ENCODE results near the gene ZNF383.
A peak's percentile ranks its signal among the peaks of the same experiment; 100 is the strongest.

ZNF383 gene

GRCh38 chr19:37218592-37218935 lies 550 bp downstream of the ZNF383 start:
- Histone ChIP-seq H3K27ac (peak overlapping the region; percentile 87), H3K36me3 (replicated peaks) (peaks cover 9% of the 10 kb centered on the region), H3K4me3 (ENCODE audit: low read depth, low read length) (peak overlapping the region; percentile 97), H3K27me3 (replicated peaks) (no peaks in the 10 kb centered on the region)
- DNase-seq: peak; percentile 24
- in situ Hi-C loops (cut with HindIII; ENCODE audit: low pct_ligation_motif_present, low sequenced_read_pairs): no loop called here
- TF ChIP-seq CTCF (IDR thresholded peaks at IDR 0.05; ENCODE audit: low read depth, low read length, missing control alignments): no peak

- in situ Hi-C loops (cut with HindIII; ENCODE audit: low pct_ligation_motif_present, low sequenced_read_pairs): no loop called here
- Histone ChIP-seq H3K27ac (no peak overlapping the region), H3K36me3 (replicated peaks) (peaks cover 9% of the 10 kb centered on the region), H3K27me3 (replicated peaks) (no peaks in the 10 kb centered on the region), H3K4me3 (ENCODE audit: low read depth, low read length) (no peak overlapping the region)
- DNase-seq: no peak
- TF ChIP-seq CTCF (IDR thresholded peaks at IDR 0.05; ENCODE audit: low read depth, low read length, missing control alignments): no peak
These were observed 2.4 kb downstream of the ZNF383 start for GRCh38 chr19:37220383-37220782.

- H3K27ac ChIP-seq: no peak overlapping the region
These were observed 3.1 kb downstream of the ZNF383 start for GRCh38 chr19:37221136-37221535.

GRCh38 chr19:37226248-37226647 lies 8.2 kb downstream of the ZNF383 start:
- in situ Hi-C loops (cut with HindIII; ENCODE audit: low pct_ligation_motif_present, low sequenced_read_pairs): no loop called here
- Histone ChIP-seq H3K4me3 (ENCODE audit: low read depth, low read length) (no peak overlapping the region), H3K27ac (no peak overlapping the region), H3K36me3 (replicated peaks) (peaks cover 19% of the 10 kb centered on the region), H3K27me3 (replicated peaks) (no peaks in the 10 kb centered on the region)
- TF ChIP-seq CTCF (IDR thresholded peaks at IDR 0.05; ENCODE audit: low read depth, low read length, missing control alignments): no peak
- DNase-seq: no peak

More at GRCh38 chr19:37221136-37221535, 3.1 kb downstream of the ZNF383 start:
- in situ Hi-C loops (cut with HindIII; ENCODE audit: low pct_ligation_motif_present, low sequenced_read_pairs): no loop called here
- Histone ChIP-seq H3K4me3 (ENCODE audit: low read depth, low read length) (no peak overlapping the region), H3K36me3 (replicated peaks) (peaks cover 12% of the 10 kb centered on the region), H3K27me3 (replicated peaks) (no peaks in the 10 kb centered on the region)
- DNase-seq: no peak
- TF ChIP-seq CTCF (IDR thresholded peaks at IDR 0.05; ENCODE audit: low read depth, low read length, missing control alignments): no peak

GRCh38 chr19:37227996-37228395 lies 10.0 kb downstream of the ZNF383 start:
- no peak for DNase-seq
- no peak overlapping the region for H3K4me3 ChIP-seq (ENCODE audit: low read depth, low read length)
- H3K27ac ChIP-seq: no peak overlapping the region
- H3K27me3 ChIP-seq (replicated peaks): no peaks in the 10 kb centered on the region
- in situ Hi-C loops (cut with HindIII; ENCODE audit: low pct_ligation_motif_present, low sequenced_read_pairs): no loop called here
- peak; percentile 75 for TF ChIP-seq CTCF (IDR thresholded peaks at IDR 0.05; ENCODE audit: low read depth, low read length, missing control alignments)
- peaks cover 22% of the 10 kb centered on the region for H3K36me3 ChIP-seq (replicated peaks)

- Histone ChIP-seq H3K27me3 (replicated peaks) (no peaks in the 10 kb centered on the region), H3K4me3 (ENCODE audit: low read depth, low read length) (no peak overlapping the region), H3K36me3 (replicated peaks) (peaks cover 51% of the 10 kb centered on the region), H3K27ac (no peak overlapping the region)
- TF ChIP-seq CTCF (IDR thresholded peaks at IDR 0.05; ENCODE audit: low read depth, low read length, missing control alignments): no peak
- DNase-seq: no peak
- in situ Hi-C loops (cut with HindIII; ENCODE audit: low pct_ligation_motif_present, low sequenced_read_pairs): no loop called here
These were observed 25.2 kb downstream of the ZNF383 start for GRCh38 chr19:37243206-37243632.

Data from brain microvascular endothelial cell (primary cell).